Mucosa of descending colon (tissue), 3 donors: ENCODE results near the gene CTNNAL1. TPM values are rescaled to one million over a fixed set of nuclear protein-coding genes. Genes with fewer than 3 reads are reported as not detected.

Experiments used
- ATAC-seq: fragments of 200-7000 bp; cut with Tn5 transposase; one replicate; pipeline ENCODE4 v1.9.1; 2020; ENCODE audit warnings: mild to moderate bottlenecking, moderate library complexity
- DNase-seq, 3 donors: peaks; one replicate each; pipeline ENCODE4 v3.0.0-alpha.2; 2020
- H3K36me3 ChIP-seq: fragments of 200-600 bp; one replicate; pipeline ENCODE4 v1.8.0; 2021; ENCODE audit warnings: low read depth, mild to moderate bottlenecking
- H3K4me1 ChIP-seq: fragments of 200-600 bp; one replicate; pipeline ENCODE4 v1.8.0; 2021; ENCODE audit warnings: low read depth, mild to moderate bottlenecking
- H3K4me3 ChIP-seq: fragments of 200-600 bp; one replicate; pipeline ENCODE4 v1.8.0; 2021; ENCODE audit warnings: mild to moderate bottlenecking
- H3K9me3 ChIP-seq: fragments of 200-600 bp; one replicate; pipeline ENCODE4 v1.8.0; 2021; ENCODE audit warnings: mild to moderate bottlenecking
- CTCF ChIP-seq: fragments of 200-600 bp; IDR thresholded peaks from one replicate; pipeline ENCODE4 v1.8.0; 2022; ENCODE audit warnings: antibody characterized with exemption, mild to moderate bottlenecking
- intact Hi-C, 2 donors: fragments of 100-400 bp; cut with DNase I in 1 of 2; cut with micrococcal nuclease in 1 of 2; formaldehyde crosslinking; loops; one replicate each; pipeline versions ENCODE4 v1.11.0 to v1.11.1; 2022; cut with DNase I, micrococcal nuclease
- total RNA-seq, 3 donors: library from RNA; stranded (reverse); fragmentation: NEBNext Ultra II Directional in 2 of 3; extraction: Animal tissue kit (Norgen Biotek cat#: 25700) in 2 of 3; gene quantifications; one replicate each; pipeline versions ENCODE4 v1.2.1 to v1.2.4, GENCODE V29; 2021 to 2023
- donor health status: DM: no; HTN: no; CAD: no; lungs with moderate emphysema.
- donor health status: DM: no; HTN: no; CAD: no.
- donor health status: DM: no; HTN: yes; CAD: no.

CTNNAL1 gene
- total RNA-seq, 3 donors from 2014 or later: 8.3 to 21.9 (median 15.6) TPM

GRCh38 chr9:108967916-108968315 is 45.4 kb downstream of the CTNNAL1 start:
- Histone ChIP-seq H3K9me3 (no peaks in the 10 kb centered on the region), H3K4me1 (no peaks in the 10 kb centered on the region), H3K4me3 (no peak overlapping the region), H3K36me3 (no peaks in the 10 kb centered on the region)
- ATAC-seq (no peak), DNase-seq (no peak)
- TF ChIP-seq CTCF: no peak
- intact Hi-C loops: no loop called here

- TF ChIP-seq CTCF: no peak
- Histone ChIP-seq H3K4me3 (no peak overlapping the region), H3K9me3 (no peaks in the 10 kb centered on the region), H3K36me3 (no peaks in the 10 kb centered on the region), H3K4me1 (no peaks in the 10 kb centered on the region)
- intact Hi-C loops: no loop called here
- no peak for DNase-seq
- ATAC-seq: no peak
Observed at GRCh38 chr9:108963459-108964143, 49.7 kb downstream of the CTNNAL1 start.

GRCh38 chr9:108961151-108961550 is 52.1 kb downstream of the CTNNAL1 start:
- Histone ChIP-seq H3K4me1 (no peaks in the 10 kb centered on the region), H3K9me3 (no peaks in the 10 kb centered on the region), H3K4me3 (no peak overlapping the region), H3K36me3 (no peaks in the 10 kb centered on the region)
- intact Hi-C loops: no loop called here
- DNase-seq: no peak
- no peak for ATAC-seq
- no peak for TF ChIP-seq CTCF

GRCh38 chr9:108960331-108960730 is 53.0 kb downstream of the CTNNAL1 start:
- Histone ChIP-seq H3K36me3 (no peaks in the 10 kb centered on the region), H3K9me3 (no peaks in the 10 kb centered on the region), H3K4me3 (no peak overlapping the region), H3K4me1 (no peaks in the 10 kb centered on the region)
- ATAC-seq (no peak), DNase-seq (no peak)
- no peak for TF ChIP-seq CTCF
- intact Hi-C loops: no loop called here

- Histone ChIP-seq H3K4me3 (no peak overlapping the region), H3K4me1 (peaks cover 3% of the 10 kb centered on the region), H3K36me3 (no peaks in the 10 kb centered on the region), H3K9me3 (no peaks in the 10 kb centered on the region)
- intact Hi-C loops: no loop called here
- no peak for TF ChIP-seq CTCF
- no peak for DNase-seq
- ATAC-seq: no peak
Observed at GRCh38 chr9:108956631-108957026, 56.7 kb downstream of the CTNNAL1 start.
